Esophagus muscularis mucosa (tissue), 3 donors: ENCODE data around the gene SLC35G4.

Source experiments
- CTCF ChIP-seq, 3 experiments: fragments of 200-600 bp in 2 of 3; fragments of 450-650 bp in 1 of 3; sonication (generic) in 2 of 3; IDR thresholded peaks; one replicate each; pipeline ENCODE4 v1.5.1; 2017 to 2019; ENCODE audit warnings: antibody characterized with exemption in 3 of 3, mild to moderate bottlenecking in 2 of 3, moderate library complexity in 1 of 3
- POLR2A ChIP-seq: fragments of 450-650 bp; IDR thresholded peaks from one replicate; pipeline ENCODE4 v1.6.1; 2017; ENCODE audit warnings: antibody characterized with exemption, moderate library complexity, mild to moderate bottlenecking, low read depth

GRCh38 chr18:11577271-11578112 lies 31.9 kb upstream of the SLC35G4 start:
- no peak for TF ChIP-seq POLR2A
- TF ChIP-seq CTCF (IDR thresholded peaks at IDR 0.05): no peak
